Measurements from ENCODE around the gene C1QTNF5. TPM values are rescaled to one million over a fixed set of nuclear protein-coding genes. Genes with fewer than 3 reads are reported as not detected.
A peak's percentile ranks its signal among the peaks of the same experiment; 100 is the strongest.

Gene C1QTNF5
- total RNA-seq, 1 experiment from 2014 or later, result 0.33 TPM

DNA sequence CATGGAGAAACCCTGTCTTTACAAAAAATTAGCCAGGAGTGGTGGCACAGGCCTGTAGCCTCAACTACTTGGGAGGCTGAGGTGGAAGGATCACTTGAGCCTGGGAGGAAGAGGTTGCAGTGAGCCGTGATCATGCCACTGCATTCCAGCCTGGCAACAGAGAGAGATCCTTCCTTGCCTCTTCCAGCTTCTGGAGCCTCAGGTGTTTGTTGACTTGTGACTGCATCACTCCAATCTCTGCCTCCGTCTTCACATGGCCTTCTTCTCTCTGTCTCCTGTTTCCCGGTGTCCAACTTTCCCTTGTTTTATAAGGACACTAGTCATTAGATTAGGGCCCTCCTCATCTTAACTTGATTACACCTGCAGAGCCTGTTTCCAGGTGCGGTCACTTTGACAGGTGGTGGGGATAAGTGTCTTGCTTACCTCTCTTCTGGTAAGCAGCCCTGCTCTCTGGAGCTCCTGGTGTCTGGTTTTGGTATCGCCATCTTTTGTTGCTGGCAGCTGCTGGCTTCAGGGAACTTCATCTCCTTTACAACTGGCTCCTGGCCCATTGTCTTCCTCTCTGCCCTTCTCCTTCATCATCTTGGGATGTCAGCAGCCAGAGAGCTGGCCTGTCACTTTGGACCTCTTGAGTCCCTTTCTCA, 49.0 kb upstream of the C1QTNF5 start:
- H3K9me3 Mint-ChIP-seq, result no peaks in the 10 kb centered on the region
- WGBS (ENCODE audit: extremely low coverage, insufficient read length, low lambda C conversion rate), result no CpG with 5 or more reads among the region's 5 CpGs

More for the DNA sequence above, 49.0 kb upstream of the C1QTNF5 start:
- no peaks in the 10 kb centered on the region for H3K27me3 ChIP-seq (ENCODE audit: insufficient read depth, low read length)
- no peak overlapping the region for H3K18ac ChIP-seq (ENCODE audit: insufficient read length, low read depth, low read length)
- no peaks in the 10 kb centered on the region for H3K9me3 ChIP-seq (ENCODE audit: control insufficient read depth, low read depth, low read length)
- no peak overlapping the region for H3K4ac ChIP-seq (ENCODE audit: low read depth, low read length)
- Mint-ChIP-seq H3K27me3 (ENCODE audit: low read depth) (no peaks in the 10 kb centered on the region), H3K36me3 (ENCODE audit: insufficient read depth in 1 of 3, low read depth in 3 of 3) (no peaks in the 10 kb centered on the region), H3K4me1 (peaks cover 4 to 8% of the 10 kb centered on the region in 2 experiments), H3K4me3 (no peak overlapping the region), H3K27ac (no peak overlapping the region)
- no peaks in the 10 kb centered on the region for H3K79me1 ChIP-seq (ENCODE audit: insufficient read depth, low read depth, low read length, poor library complexity, severe bottlenecking)
- H4K91ac ChIP-seq (ENCODE audit: insufficient read length, low read depth, low read length), result no peak overlapping the region
- no peak overlapping the region for H3K9ac ChIP-seq (ENCODE audit: extremely low read depth, insufficient read length, low read length)
- no peak overlapping the region for H2BK15ac ChIP-seq (ENCODE audit: low read depth, low read length)
- H4K20me1 ChIP-seq (ENCODE audit: control insufficient read depth, insufficient read depth, insufficient read length), result no peaks in the 10 kb centered on the region
- H4K5ac ChIP-seq (ENCODE audit: insufficient read length, low read depth, low read length), result no peak overlapping the region
- H3K79me2 ChIP-seq (ENCODE audit: insufficient read depth, low read length), result no peaks in the 10 kb centered on the region
- H2BK5ac ChIP-seq (ENCODE audit: insufficient read length, low read length), result no peak overlapping the region
- H2AFZ ChIP-seq (ENCODE audit: low read length), result no peak overlapping the region
- no peak overlapping the region for H2AK5ac ChIP-seq (ENCODE audit: insufficient read length, low read length)
- no peak overlapping the region for H3K27ac ChIP-seq (ENCODE audit: insufficient read length, low read depth, low read length)
- no peak overlapping the region for H2BK12ac ChIP-seq (ENCODE audit: insufficient read length, low read depth, low read length)
- no peak overlapping the region for H3K23ac ChIP-seq (ENCODE audit: insufficient read length, low read depth, low read length)
- H4K8ac ChIP-seq (replicated peaks; ENCODE audit: insufficient read length, low read depth, low read length), result no peak overlapping the region
- no peak overlapping the region for H2BK120ac ChIP-seq (ENCODE audit: low read depth, low read length, poor library complexity, severe bottlenecking)
- TF ChIP-seq, protein P1, sequence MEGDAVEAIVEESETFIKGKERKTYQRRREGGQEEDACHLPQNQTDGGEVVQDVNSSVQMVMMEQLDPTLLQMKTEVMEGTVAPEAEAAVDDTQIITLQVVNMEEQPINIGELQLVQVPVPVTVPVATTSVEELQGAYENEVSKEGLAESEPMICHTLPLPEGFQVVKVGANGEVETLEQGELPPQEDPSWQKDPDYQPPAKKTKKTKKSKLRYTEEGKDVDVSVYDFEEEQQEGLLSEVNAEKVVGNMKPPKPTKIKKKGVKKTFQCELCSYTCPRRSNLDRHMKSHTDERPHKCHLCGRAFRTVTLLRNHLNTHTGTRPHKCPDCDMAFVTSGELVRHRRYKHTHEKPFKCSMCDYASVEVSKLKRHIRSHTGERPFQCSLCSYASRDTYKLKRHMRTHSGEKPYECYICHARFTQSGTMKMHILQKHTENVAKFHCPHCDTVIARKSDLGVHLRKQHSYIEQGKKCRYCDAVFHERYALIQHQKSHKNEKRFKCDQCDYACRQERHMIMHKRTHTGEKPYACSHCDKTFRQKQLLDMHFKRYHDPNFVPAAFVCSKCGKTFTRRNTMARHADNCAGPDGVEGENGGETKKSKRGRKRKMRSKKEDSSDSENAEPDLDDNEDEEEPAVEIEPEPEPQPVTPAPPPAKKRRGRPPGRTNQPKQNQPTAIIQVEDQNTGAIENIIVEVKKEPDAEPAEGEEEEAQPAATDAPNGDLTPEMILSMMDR (conservative IDR thresholded peaks at IDR 0.05), result peak; percentile 75
- H3K14ac ChIP-seq (ENCODE audit: insufficient read depth, low read length), result no peak overlapping the region
- no peak overlapping the region for H3K56ac ChIP-seq (ENCODE audit: insufficient read length, low read depth, low read length)
- no peaks in the 10 kb centered on the region for H3K4me1 ChIP-seq (ENCODE audit: insufficient read depth, low read length)
- peak; percentile 81 for DNase-seq
- H3K23me2 ChIP-seq (ENCODE audit: insufficient read length, low read depth, low read length, poor library complexity, severe bottlenecking), result no peaks in the 10 kb centered on the region
- no peak overlapping the region for H2BK20ac ChIP-seq (ENCODE audit: low read depth, low read length, poor library complexity, severe bottlenecking)
- no peak overlapping the region for H3K4me2 ChIP-seq (ENCODE audit: insufficient read depth, insufficient read length, low read length)
- no peak overlapping the region for H3T11ph ChIP-seq (ENCODE audit: low read length)

All from H9 (cell line).